GM12878 (cell line): ENCODE results near the gene TRAPPC12. TPM values are rescaled to one million over a fixed set of nuclear protein-coding genes. Genes with fewer than 3 reads are reported as not detected.

Experiments used
- ATF7 ChIP-seq: fragments of 450-650 bp; IDR thresholded peaks from 2 replicates; pipeline ENCODE4 v1.6.1; 2016; ENCODE audit warnings: low read depth, mild to moderate bottlenecking
- BCL11A ChIP-seq: IDR thresholded peaks from 2 replicates; pipeline ENCODE4 v1.6.1; 2011; ENCODE audit warnings: low read depth, low read length
- EED ChIP-seq: sonication (generic); IDR thresholded peaks from 2 replicates; pipeline ENCODE4 v1.6.1; 2016; ENCODE audit warnings: antibody characterized with exemption, low read depth
- EGR1 ChIP-seq, 2 experiments: IDR thresholded peaks; 1 replicate in 1 of 2; 2 replicates in 1 of 2; pipeline ENCODE4 v1.6.1; 2011 to 2012; ENCODE audit warnings: low read depth in 2 of 2, low read length in 2 of 2, borderline replicate concordance in 1 of 2, mild to moderate bottlenecking in 1 of 2, moderate library complexity in 1 of 2
- ESRRA ChIP-seq: IDR thresholded peaks from 2 replicates; pipeline ENCODE4 v1.6.1; 2012; ENCODE audit warnings: mild to moderate bottlenecking, low read length, improper control_type of control experiment
- ETV6 ChIP-seq, 2 experiments: fragments of 450-650 bp in 1 of 2; IDR thresholded peaks in 1 of 2; conservative IDR thresholded peaks in 1 of 2; 2 replicates each; pipeline ENCODE4 v1.6.1; 2014; ENCODE audit warnings: antibody characterized with exemption in 1 of 2, borderline replicate concordance in 1 of 2, low read depth in 1 of 2, mild to moderate bottlenecking in 1 of 2, moderate library complexity in 1 of 2
- HCFC1 ChIP-seq: fragments of 150-350 bp; IDR thresholded peaks from 2 replicates; pipeline ENCODE4 v1.6.1; 2014; ENCODE audit warnings: low read length
- KAT2A ChIP-seq: conservative IDR thresholded peaks from 2 replicates; pipeline ENCODE4 v1.6.1; 2011; ENCODE audit warnings: low read depth, low read length; ENCODE audit not compliant: control insufficient read depth
- LARP7 ChIP-seq: fragments of 450-650 bp; IDR thresholded peaks from 2 replicates; pipeline ENCODE4 v1.6.1; 2017; ENCODE audit warnings: mild to moderate bottlenecking
- MEF2B ChIP-seq: fragments of 450-650 bp; IDR thresholded peaks from 2 replicates; pipeline ENCODE4 v1.6.1; 2018; ENCODE audit warnings: mild to moderate bottlenecking, moderate library complexity; ENCODE audit not compliant: partially characterized antibody, poor library complexity, severe bottlenecking
- MTA2 ChIP-seq: fragments of 450-650 bp; IDR thresholded peaks from 2 replicates; pipeline ENCODE4 v1.6.1; 2016; ENCODE audit warnings: low read depth, mild to moderate bottlenecking, moderate library complexity
- NFYB ChIP-seq: IDR thresholded peaks from 2 replicates; pipeline ENCODE4 v1.6.1; 2011; ENCODE audit warnings: low read depth, mild to moderate bottlenecking, low read length, improper control_type of control experiment, moderate library complexity; ENCODE audit not compliant: insufficient read depth
- PAX5 ChIP-seq: IDR thresholded peaks from 2 replicates; pipeline ENCODE4 v1.6.1; 2011; ENCODE audit warnings: low read depth, low read length, borderline replicate concordance
- POLR2AphosphoS2 ChIP-seq: IDR thresholded peaks from 2 replicates; pipeline ENCODE4 v1.6.1; 2011; ENCODE audit warnings: low read depth, mild to moderate bottlenecking, low read length, improper control_type of control experiment, moderate library complexity
- PRDM15 ChIP-seq: fragments of 450-650 bp; formaldehyde crosslinking; IDR thresholded peaks from 2 replicates; pipeline ENCODE4 v1.4.0; 2020; ENCODE audit warnings: mild to moderate bottlenecking, moderate library complexity
- RAD21 ChIP-seq: IDR thresholded peaks from 2 replicates; pipeline ENCODE4 v1.6.1; 2011; ENCODE audit warnings: mild to moderate bottlenecking, low read depth, low read length, moderate library complexity; ENCODE audit not compliant: insufficient read depth
- RBBP5 ChIP-seq: fragments of 200-600 bp; sonication (generic); conservative IDR thresholded peaks from 2 replicates; pipeline ENCODE4 v1.6.1; 2016
- RELB ChIP-seq: fragments of 450-650 bp; IDR thresholded peaks from 2 replicates; pipeline ENCODE4 v1.6.1; 2017; ENCODE audit warnings: low read depth, mild to moderate bottlenecking, moderate library complexity
- RUNX3 ChIP-seq: IDR thresholded peaks from 2 replicates; pipeline ENCODE4 v1.6.1; 2012; ENCODE audit warnings: low read length, inconsistent platforms
- SIN3A ChIP-seq: IDR thresholded peaks from 2 replicates; pipeline ENCODE4 v1.6.1; 2012; ENCODE audit warnings: low read depth, low read length, improper control_type of control experiment
- TCF3 ChIP-seq: IDR thresholded peaks from 2 replicates; pipeline ENCODE4 v1.6.1; 2012; ENCODE audit warnings: low read depth, mild to moderate bottlenecking, low read length, borderline replicate concordance; ENCODE audit not compliant: insufficient read depth
- YY1 ChIP-seq: IDR thresholded peaks from 2 replicates; pipeline ENCODE4 v1.6.1; 2011; ENCODE audit warnings: low read depth, mild to moderate bottlenecking, low read length
- ZNF217 ChIP-seq: fragments of 450-650 bp; IDR thresholded peaks from 2 replicates; pipeline ENCODE4 v1.6.1; 2017; ENCODE audit warnings: antibody characterized with exemption, mild to moderate bottlenecking
- ZNF622 ChIP-seq: fragments of 450-650 bp; IDR thresholded peaks from 2 replicates; pipeline ENCODE4 v1.6.1; 2017; ENCODE audit warnings: mild to moderate bottlenecking, inconsistent platforms
- polyA plus RNA-seq, 11 experiments: library from polyadenylated mRNA; depleted of rRNA in 4 of 11; unstranded in 6 of 11; stranded (reverse) in 5 of 11; fragments of >200 nt; fragmentation: Nextera tagmentation in 4 of 11; fragmentation: Illumina TruSeq in 1 of 11; extraction: Ambion mirVana in 4 of 11; extraction: Trizol in 1 of 11; gene quantifications; 1 replicate in 1 of 11; 2 replicates in 10 of 11; pipeline versions ENCODE4 v1.2.1 to v1.2.3, GENCODE V29; 2011 to 2016; ENCODE audit warnings: inconsistent platforms in 2 of 11, missing spikeins in 2 of 11, low read depth in 1 of 11
- total RNA-seq, 4 experiments: library from RNA; depleted of rRNA in 3 of 4; stranded (reverse); fragments of >200 nt in 3 of 4; fragmentation: Illumina TruSeq in 1 of 4; extraction: Trizol in 1 of 4; gene quantifications; 2 replicates each; pipeline versions ENCODE4 v1.2.1 to v1.2.3, GENCODE V29; 2013 to 2021
- TF ChIP-seq, protein P1 (sequence below): IDR thresholded peaks from 2 replicates; pipeline ENCODE4 v1.6.1; 2012; ENCODE audit warnings: low read depth, low read length, improper control_type of control experiment

The TRAPPC12 gene
- total and polyA plus RNA-seq, 10 of the 15 experiments (the other 5 are each of a cell fraction or from before 2014, with no cell fraction given), result 8.6 to 77.1 (median 37.4) TPM

- 0 out of 2 replicates have a peak, but pooled peaks have one; percentile 13 for TF ChIP-seq RAD21
- TF ChIP-seq RELB, result peak; percentile 69; the same call in 1 of the 2 replicates
- no peak for TF ChIP-seq PRDM15 (CRISPR knock-in tag)
- TF ChIP-seq MEF2B, result peak; percentile 29
- peak; percentile 62 for TF ChIP-seq SIN3A
- TF ChIP-seq, protein P1, sequence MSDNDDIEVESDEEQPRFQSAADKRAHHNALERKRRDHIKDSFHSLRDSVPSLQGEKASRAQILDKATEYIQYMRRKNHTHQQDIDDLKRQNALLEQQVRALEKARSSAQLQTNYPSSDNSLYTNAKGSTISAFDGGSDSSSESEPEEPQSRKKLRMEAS, result no peak
- peak; percentile 33; the same call in 1 of the 2 replicates for TF ChIP-seq MTA2
- TF ChIP-seq YY1, result no peak; the same call in 1 of the 2 replicates
- TF ChIP-seq KAT2A, result no peak
- peak; percentile 28; the same call in 1 of the 2 replicates for TF ChIP-seq EED
- TF ChIP-seq ZNF622, result no peak
- TF ChIP-seq POLR2AphosphoS2, result peak; percentile 69; the same call in 1 of the 2 replicates
- TF ChIP-seq EGR1 (IDR thresholded peaks at IDR 0.05; ENCODE audit: borderline replicate concordance in 1 of 2, low read depth in 2 of 2, low read length in 2 of 2), result peak in 1 of 2 experiments; percentile 40; a peak in 1 of 3 replicates
- peak; percentile 49; the same call in 1 of the 2 replicates for TF ChIP-seq PAX5
- 0 out of 2 replicates have a peak, but pooled peaks have one; percentile 52 for TF ChIP-seq TCF3
- 0 out of 2 replicates have a peak, but pooled peaks have one; percentile 9 for TF ChIP-seq ESRRA
- TF ChIP-seq HCFC1, result peak; percentile 54
- peak; percentile 15; the same call in 1 of the 2 replicates for TF ChIP-seq BCL11A
- TF ChIP-seq ZNF217, result no peak
- TF ChIP-seq ATF7, result no peak
- TF ChIP-seq ETV6 (conservative IDR thresholded peaks at IDR 0.05 in 1 of 2, IDR thresholded peaks at IDR 0.05 in 1 of 2; ENCODE audit: borderline replicate concordance in 1 of 2, low read depth in 1 of 2), result peak in 1 of 2 experiments; percentile 32; a peak in 1 of 4 replicates
- TF ChIP-seq NFYB, result no peak
- TF ChIP-seq RBBP5, result no peak
- peak; percentile 26 for TF ChIP-seq RUNX3
- peak; percentile 93 for TF ChIP-seq LARP7
Observed at GRCh38 chr2:3379647-3380534, at the start of gene TRAPPC12 (continued).
